SU-DHL-6 (cell line): ENCODE data around the gene UQCRHL.

ENCODE experiments used
- CTCF ChIP-seq: fragments of 200-600 bp; sonication (generic); IDR thresholded peaks from one replicate; pipeline ENCODE4 v1.5.1; 2017; ENCODE audit warnings: antibody characterized with exemption, mild to moderate bottlenecking, low read length, moderate library complexity; ENCODE audit not compliant: insufficient read depth, poor library complexity, severe bottlenecking
- EZH2phosphoT487 ChIP-seq: fragments of 200-600 bp; sonication (generic), shearing (Covaris generic); conservative IDR thresholded peaks from 2 replicates; pipeline ENCODE4 v1.6.1; 2018; ENCODE audit warnings: mild to moderate bottlenecking, antibody characterized with exemption, low read length, moderate library complexity, mixed read lengths

GRCh38 chr1:15847893-15848142 lies 40.4 kb upstream of the UQCRHL start:
- no peak for TF ChIP-seq CTCF
- TF ChIP-seq EZH2phosphoT487 = no peak
